IPS DF 6.9 (cell line): ENCODE results near the gene B3GNT8.
"Not testable (repeated sequence)": the region's sequence is repeated elsewhere in the genome, so short reads cannot be mapped to it uniquely, and the experiment has no call there.

Experiments
- DNase-seq: peaks from one replicate; pipeline ENCODE4 v3.0.0-alpha.2; 2013; ENCODE audit warnings: low read depth, low spot score
- H3K27ac ChIP-seq: one replicate; pipeline ENCODE4 v1.5.1; 2013; ENCODE audit warnings: low read length, control low read depth
- H3K27me3 ChIP-seq: 2 replicates; pipeline ENCODE4 v1.6.1; 2013; ENCODE audit warnings: mild to moderate bottlenecking, low read length; ENCODE audit not compliant: control insufficient read depth, insufficient read depth
- H3K36me3 ChIP-seq: 2 replicates; pipeline ENCODE4 v1.6.1; 2013; ENCODE audit warnings: low read length; ENCODE audit not compliant: control insufficient read depth, insufficient read depth
- H3K4me1 ChIP-seq: 2 replicates; pipeline ENCODE4 v1.6.1; 2013; ENCODE audit warnings: low read length; ENCODE audit not compliant: control insufficient read depth, insufficient read depth
- H3K4me3 ChIP-seq: 2 replicates; pipeline ENCODE4 v1.5.1; 2013; ENCODE audit warnings: mild to moderate bottlenecking, low read length
- H3K9me3 ChIP-seq: 2 replicates; pipeline ENCODE4 v1.6.1; 2013; ENCODE audit warnings: low read length, inconsistent platforms; ENCODE audit not compliant: control insufficient read depth, insufficient read depth
- WGBS: extraction: QIAGEN DNeasy Blood & Tissue Kit; methylation state at CpG from one replicate; pipeline ENCODE4 v1.1.7; 2013; ENCODE audit warnings: mixed read lengths, missing lambda C conversion rate; ENCODE audit not compliant: insufficient read length, insufficient coverage; 5-methylcytosine and 5-hydroxymethylcytosine counted together

B3GNT8 gene

GRCh38 chr19:41426952-41427646 lies at the start of gene B3GNT8:
Gene B3GNT8, minus strand, starts transcription at chr19:41427374. Its CDS starts 596 bp downstream, at chr19:41426778.
- peak; percentile 54 for DNase-seq
- H3K9me3 ChIP-seq: no peaks in the 10 kb centered on the region
- H3K36me3 ChIP-seq: peaks cover 14% of the 10 kb centered on the region
- no peaks in the 10 kb centered on the region for H3K27me3 ChIP-seq
- WGBS: no CpG with 5 or more reads among the region's 19 CpGs
- no peak within 1 kb of the TSS for H3K27ac ChIP-seq
- peak within 1 kb of the TSS; percentile 25; the same call in 1 of the 2 replicates for H3K4me3 ChIP-seq
- no peaks in the 10 kb centered on the region; the same call in 1 of the 2 replicates for H3K4me1 ChIP-seq

- H3K27ac ChIP-seq: no peak overlapping the region
- H3K4me3 ChIP-seq: no peak overlapping the region
- H3K36me3 ChIP-seq: no peaks in the 10 kb centered on the region
- H3K4me1 ChIP-seq: no peaks in the 10 kb centered on the region
- peaks cover 4% of the 10 kb centered on the region for H3K9me3 ChIP-seq
- H3K27me3 ChIP-seq: no peaks in the 10 kb centered on the region
- no peak for DNase-seq
Observed at GRCh38 chr19:41476583-41476982, 49.4 kb upstream of the B3GNT8 start.

GRCh38 chr19:41463257-41464256 lies 36.4 kb upstream of the B3GNT8 start:
- not testable (repeated sequence) for H3K4me1 ChIP-seq, H3K9me3 ChIP-seq, DNase-seq, H3K27ac ChIP-seq, H3K36me3 ChIP-seq, H3K4me3 ChIP-seq, H3K27me3 ChIP-seq
- no CpG with 5 or more reads among the region's 22 CpGs for WGBS

GRCh38 chr19:41462497-41462896 lies 35.3 kb upstream of the B3GNT8 start:
- Histone ChIP-seq H3K27me3 (no peaks in the 10 kb centered on the region), H3K27ac (no peak overlapping the region), H3K36me3 (no peaks in the 10 kb centered on the region), H3K4me1 (no peaks in the 10 kb centered on the region), H3K4me3 (no peak overlapping the region), H3K9me3 (peaks cover 1% of the 10 kb centered on the region; the same call in 1 of the 2 replicates)
- no CpG with 5 or more reads among the region's 6 CpGs for WGBS
- DNase-seq: no peak

- H3K27ac ChIP-seq: no peak overlapping the region
- H3K4me1 ChIP-seq: no peaks in the 10 kb centered on the region
- H3K27me3 ChIP-seq: no peaks in the 10 kb centered on the region
- H3K4me3 ChIP-seq: no peak overlapping the region
- no peak for DNase-seq
- no peaks in the 10 kb centered on the region for H3K36me3 ChIP-seq
- no peaks in the 10 kb centered on the region for H3K9me3 ChIP-seq
- WGBS: no CpG with 5 or more reads among the region's 1 CpG
Observed at GRCh38 chr19:41457241-41457640, 30.1 kb upstream of the B3GNT8 start.

- H3K9me3 ChIP-seq: no peaks in the 10 kb centered on the region
- no peaks in the 10 kb centered on the region for H3K36me3 ChIP-seq
- H3K4me3 ChIP-seq: no peak overlapping the region
- H3K27ac ChIP-seq: no peak overlapping the region
- WGBS: no CpG with 5 or more reads among the region's 7 CpGs
- no peaks in the 10 kb centered on the region for H3K4me1 ChIP-seq
- no peaks in the 10 kb centered on the region for H3K27me3 ChIP-seq
- no peak for DNase-seq
Observed at GRCh38 chr19:41456342-41456918, 29.3 kb upstream of the B3GNT8 start.

GRCh38 chr19:41455936-41456335 lies 28.8 kb upstream of the B3GNT8 start:
- H3K4me3 ChIP-seq: no peak overlapping the region
- no peaks in the 10 kb centered on the region for H3K36me3 ChIP-seq
- H3K9me3 ChIP-seq: no peaks in the 10 kb centered on the region
- no peaks in the 10 kb centered on the region for H3K27me3 ChIP-seq
- DNase-seq: no peak
- no CpG with 5 or more reads among the region's 2 CpGs for WGBS
- H3K27ac ChIP-seq: no peak overlapping the region
- H3K4me1 ChIP-seq: no peaks in the 10 kb centered on the region

- H3K27me3 ChIP-seq: no peaks in the 10 kb centered on the region; the same call in 1 of the 2 replicates
- no CpG with 5 or more reads among the region's 6 CpGs for WGBS
- DNase-seq: no peak
- no peak overlapping the region for H3K27ac ChIP-seq
- H3K4me1 ChIP-seq: no peaks in the 10 kb centered on the region
- no peak overlapping the region for H3K4me3 ChIP-seq
- no peaks in the 10 kb centered on the region for H3K36me3 ChIP-seq
- H3K9me3 ChIP-seq: no peaks in the 10 kb centered on the region
Observed at GRCh38 chr19:41452584-41453275, 25.6 kb upstream of the B3GNT8 start.

GRCh38 chr19:41449865-41450178 lies 22.6 kb upstream of the B3GNT8 start:
- H3K27ac ChIP-seq: no peak overlapping the region
- H3K36me3 ChIP-seq: no peaks in the 10 kb centered on the region
- no peaks in the 10 kb centered on the region; the same call in 1 of the 2 replicates for H3K27me3 ChIP-seq
- no CpG with 5 or more reads among the region's 3 CpGs for WGBS
- H3K4me3 ChIP-seq: no peak overlapping the region
- no peak for DNase-seq
- no peaks in the 10 kb centered on the region for H3K4me1 ChIP-seq
- no peaks in the 10 kb centered on the region for H3K9me3 ChIP-seq
